Inflammatory macrophage treated with lipopolysaccharide for 4 hours (primary cell): ENCODE results near the gene SLF1.

Experiments
- DNase-seq: peaks from one replicate; pipeline ENCODE4 v3.0.0-alpha.2; 2020

Gene SLF1

DNA sequence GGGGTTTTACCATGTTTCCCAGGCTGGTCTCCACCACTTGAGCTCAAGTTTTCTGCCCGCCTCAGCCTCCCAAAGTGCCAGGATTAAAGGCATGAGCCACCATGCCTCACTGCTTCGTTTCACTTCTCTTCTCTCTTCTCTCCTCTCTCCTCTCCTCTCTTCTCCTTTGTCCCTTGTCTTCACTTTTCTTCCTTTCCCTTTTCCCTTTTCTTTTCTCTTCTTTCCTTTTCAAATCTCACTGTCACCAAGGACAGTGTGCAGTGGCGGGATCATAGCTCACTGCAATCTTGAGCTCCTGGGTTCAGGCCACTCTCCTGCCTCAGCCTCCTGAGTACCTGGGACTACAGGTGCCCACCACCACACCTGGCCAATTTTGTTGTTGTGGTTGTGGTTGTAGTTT, 49.5 kb downstream of the SLF1 start:
- no peak for DNase-seq

DNA sequence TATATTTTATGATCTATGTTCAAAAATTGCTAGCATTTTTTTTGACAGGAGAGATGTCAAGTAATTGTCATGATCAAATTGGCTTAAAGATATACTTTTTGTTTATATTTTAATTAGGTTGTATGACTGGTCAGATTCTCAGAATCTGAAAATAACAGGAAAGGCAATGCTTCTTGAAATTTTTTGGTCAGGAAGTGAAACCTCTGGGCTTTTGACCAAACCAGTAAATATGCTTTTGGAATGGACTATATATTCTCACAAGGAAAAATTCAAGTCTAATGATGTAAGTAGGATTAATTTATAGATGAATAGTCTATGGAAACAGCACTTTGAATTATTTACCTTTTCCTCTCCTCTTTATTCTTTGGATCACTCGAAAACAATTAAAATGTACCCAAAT, 52.3 kb downstream of the SLF1 start:
- DNase-seq: no peak

DNA sequence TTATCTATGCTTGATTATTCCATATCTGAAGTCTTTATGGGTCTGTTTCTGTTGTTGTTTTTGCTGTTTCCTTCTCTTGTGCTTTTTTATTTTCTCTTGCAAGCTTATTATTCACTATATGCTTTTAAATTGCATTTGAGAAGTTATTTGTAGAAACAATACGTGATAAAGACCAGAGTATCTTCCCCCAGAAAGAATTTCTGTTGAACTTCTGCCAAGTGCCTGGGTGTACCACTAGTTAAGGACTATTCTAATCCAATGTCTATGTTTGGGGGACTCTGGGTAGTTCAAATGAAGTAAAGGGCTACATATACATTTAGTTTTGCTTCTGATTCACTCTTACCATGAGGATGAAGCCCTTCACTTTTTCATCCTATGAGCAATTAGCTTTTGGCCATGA, 54.3 kb downstream of the SLF1 start:
- DNase-seq: no peak

DNA sequence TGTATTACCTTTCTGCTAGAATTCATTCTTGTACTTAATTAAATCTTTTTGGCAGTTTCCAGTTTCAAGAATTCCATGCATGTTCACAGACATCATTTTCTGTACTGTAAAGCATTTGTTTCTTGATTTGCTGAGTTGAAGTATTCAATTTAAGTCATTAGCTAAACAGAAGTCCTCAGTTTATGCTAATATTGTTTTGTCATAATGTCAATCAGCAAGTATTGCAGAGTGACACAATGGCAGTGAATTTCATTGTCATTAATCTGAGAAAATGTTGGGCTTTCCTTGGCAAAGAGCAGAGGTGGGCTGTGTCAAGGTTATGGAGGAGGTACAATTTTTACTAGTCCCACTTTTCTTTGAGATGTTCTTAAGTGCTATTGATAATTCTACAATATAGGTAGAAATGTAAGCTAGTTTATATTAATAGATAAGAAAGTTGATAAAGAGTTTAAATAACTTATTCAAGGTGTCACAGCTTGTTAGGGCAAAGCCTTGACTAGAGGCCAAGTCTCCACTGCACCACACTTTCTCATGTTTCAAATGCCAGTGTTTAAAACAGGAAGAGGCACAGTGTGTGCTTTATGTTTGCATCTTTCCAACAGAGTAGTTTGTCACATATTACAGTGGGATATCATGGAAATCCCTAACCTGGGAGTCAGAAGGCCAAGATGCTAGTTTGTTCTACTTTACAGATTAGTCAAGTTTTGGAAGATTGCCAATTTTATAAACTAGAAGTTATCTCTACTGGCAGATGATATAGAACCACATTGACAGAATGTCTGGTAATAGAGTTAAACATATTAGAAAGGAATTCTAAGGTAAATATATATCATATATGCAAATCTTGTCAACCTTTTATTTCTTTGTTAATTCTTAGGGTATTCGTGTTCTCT, 56.3 kb downstream of the SLF1 start:
- DNase-seq: no peak

DNA sequence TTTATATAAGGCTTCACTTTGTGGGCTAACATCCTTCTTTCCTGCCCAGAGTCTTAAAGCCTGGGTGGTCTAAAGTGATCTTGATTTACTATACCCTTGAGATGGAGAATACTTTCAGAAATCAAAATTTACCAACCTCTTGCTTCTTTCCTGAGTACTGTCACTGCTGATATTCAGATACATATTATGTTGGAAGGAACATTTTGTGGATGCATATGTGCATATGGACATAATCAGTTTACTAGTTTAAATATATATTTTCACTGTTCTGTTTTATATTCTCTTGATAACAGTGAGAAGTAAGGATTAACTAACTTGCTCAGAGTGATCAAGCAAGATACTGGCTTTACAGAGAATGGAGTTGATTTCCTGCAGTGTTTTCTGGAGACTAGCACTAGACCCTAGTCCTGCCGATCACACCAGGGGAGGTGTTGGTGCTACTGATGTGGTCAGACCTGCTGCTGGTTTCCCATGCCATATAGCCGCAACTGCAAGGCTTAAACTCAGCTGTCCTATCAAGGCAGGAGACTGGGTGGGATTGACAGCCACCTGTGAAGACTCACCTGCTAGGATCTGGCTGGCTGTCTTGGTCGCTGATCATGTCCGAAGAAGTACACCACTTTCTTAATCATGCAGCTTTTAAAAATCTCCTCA, 57.6 kb downstream of the SLF1 start:
- DNase-seq: no peak

DNA sequence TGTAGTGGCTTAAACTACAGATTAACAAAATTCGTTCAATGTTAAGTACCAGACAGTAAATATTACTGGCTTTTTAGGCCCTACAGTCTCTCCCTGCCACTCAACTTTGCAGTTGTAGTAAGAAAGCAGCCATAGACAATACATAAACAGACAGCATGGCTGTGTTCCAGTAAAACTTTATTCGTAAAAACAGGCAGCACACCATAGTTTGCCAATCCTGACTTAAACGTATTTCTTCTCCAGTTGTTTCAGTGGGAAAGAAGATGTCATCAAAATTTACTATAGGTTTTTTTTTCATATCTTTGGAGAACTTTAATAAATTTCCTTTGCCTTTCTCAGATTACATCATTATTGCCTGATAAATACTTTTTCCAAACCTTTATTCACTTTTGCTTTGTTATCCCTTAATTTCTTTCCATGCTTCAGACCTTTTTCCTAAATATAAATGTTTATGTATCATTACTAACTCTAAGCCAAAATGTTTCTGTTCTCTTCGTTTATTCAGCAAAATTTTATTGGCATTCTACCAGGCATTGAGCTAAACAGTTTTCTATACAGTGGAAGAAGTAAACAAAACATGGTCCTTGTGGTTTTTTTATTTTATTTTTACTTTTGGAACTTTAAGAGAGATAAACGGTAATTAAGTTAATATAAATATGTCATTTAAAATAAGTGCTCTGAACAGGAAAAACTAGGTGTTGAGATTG, 64.5 kb downstream of the SLF1 start:
- no peak for DNase-seq

DNA sequence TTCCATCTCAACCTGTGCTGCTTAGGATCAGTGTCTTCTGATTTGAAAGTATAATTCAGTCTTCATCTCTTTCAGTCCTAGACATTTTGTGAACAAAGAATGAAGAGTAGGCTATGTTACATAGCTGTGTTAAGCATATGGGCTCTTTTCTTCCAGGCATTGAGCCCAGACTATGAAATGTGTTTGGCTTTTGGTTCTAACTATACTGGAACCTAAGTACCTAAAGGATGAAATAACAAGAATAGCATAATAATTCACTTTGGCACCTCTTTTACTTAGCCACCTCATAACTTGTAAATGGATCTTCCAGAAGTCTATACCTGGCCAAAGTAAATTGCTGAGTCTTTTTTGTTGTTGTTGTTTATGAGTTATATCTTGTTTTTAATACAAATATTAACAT, 71.4 kb downstream of the SLF1 start:
- no peak for DNase-seq

DNA sequence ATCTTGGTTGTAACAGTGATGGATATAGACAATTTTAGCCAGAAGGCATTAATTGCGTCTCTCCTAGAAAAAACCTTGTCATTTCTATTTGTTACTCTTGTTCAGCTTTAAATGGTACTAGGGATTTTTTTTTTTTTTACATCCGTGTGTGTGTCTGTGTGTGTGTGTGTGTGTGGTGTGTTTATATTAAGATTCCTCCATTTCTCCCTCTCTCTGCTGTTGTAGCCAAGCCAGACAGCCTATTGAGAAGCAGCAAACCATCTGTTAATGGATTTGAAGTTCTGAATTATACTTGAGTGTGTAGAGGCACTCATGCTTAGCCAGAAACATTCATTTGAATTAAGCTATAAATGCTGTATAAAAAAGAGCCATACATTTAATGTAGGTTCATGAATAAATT, 72.3 kb downstream of the SLF1 start:
- DNase-seq: no peak

DNA sequence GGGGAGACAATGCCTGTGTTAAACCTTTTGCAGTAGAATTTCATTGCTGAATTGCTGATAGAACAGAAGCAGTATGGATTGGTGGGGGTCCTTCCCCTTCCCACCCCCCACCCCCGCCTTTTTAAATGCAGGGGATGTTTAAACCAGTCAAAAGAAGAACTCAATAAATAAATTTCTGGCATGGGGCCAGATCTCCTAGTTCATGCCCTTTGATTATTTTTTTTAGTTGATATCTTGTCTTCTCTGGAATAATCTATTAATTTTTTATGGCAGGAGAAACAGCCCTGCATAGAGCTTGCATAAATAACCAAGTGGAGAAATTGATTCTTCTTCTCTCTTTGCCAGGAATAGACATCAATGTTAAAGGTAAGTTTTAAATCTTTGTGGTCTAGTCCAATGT, 72.8 kb downstream of the SLF1 start:
- DNase-seq: no peak

DNA sequence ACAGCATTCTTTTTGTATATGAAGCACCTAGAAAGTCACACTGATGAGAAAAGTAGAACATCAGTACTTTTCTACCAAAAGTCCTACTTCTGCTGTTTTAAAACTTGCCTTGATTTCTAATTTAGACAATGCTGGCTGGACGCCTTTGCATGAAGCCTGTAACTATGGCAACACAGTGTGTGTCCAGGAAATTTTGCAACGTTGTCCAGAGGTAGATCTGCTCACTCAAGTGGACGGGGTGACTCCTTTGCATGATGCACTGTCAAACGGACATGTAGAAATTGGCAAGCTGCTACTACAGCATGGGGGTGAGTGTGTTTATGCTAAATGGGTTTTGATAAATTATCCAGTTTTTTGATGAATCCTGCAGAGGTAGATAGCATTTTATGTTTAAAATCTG, 73.5 kb downstream of the SLF1 start:
- peak; percentile 8 for DNase-seq

DNA sequence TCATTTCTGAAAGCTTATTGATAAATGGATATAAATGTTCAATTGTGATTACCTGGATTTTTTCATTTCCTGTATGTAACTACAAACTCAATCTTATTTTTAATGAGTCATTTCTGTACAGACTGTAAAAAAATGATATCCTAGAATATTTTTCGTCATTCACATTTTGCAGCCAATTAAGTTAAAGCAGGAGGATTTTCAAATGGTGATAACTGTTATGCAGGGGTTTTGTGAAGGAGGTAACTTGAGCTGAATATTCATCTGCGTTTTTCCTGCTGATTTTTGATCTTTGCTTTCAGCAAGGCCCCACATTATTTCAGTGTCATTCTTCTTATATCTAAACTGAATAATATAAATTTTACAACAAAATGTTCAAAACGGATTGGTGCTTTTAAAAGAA, 74.1 kb downstream of the SLF1 start:
- no peak for DNase-seq

DNA sequence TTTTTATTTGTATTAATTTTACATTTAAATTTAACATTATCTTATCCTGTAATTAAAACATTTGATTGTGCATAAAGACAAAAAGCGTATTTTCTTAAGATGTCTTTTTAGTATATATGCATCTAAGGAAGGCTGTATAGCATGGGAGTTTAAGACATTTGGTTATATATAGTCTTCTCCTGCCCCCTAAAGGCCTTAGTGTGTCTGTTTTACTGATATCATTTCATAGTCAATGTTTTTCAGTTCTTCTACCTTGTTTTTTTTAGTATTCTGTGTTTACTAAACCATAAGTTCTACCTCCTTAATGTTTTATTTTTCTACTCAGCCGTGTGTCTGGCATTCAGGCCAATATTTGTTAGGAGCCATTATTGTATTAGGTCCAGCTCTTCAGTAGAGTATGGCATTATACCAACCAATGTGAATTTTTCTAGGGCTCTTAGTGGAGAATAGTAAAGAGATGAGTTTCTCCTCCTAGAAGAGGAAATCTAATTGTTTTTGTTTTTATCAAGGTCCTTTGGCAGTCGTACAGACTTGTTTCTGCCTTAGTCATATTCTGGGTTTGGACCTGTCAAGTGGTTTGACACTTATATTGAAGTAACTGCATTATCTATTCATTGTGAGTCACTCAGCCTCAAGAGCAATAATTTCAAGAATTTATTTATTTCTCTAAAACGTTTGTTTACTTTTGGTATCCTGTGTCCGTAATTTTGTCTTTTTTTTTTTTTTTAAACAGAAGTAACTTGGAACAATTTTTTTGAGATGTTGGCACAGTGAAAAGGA, 74.8 kb downstream of the SLF1 start:
- peak; percentile 29 for DNase-seq

DNA sequence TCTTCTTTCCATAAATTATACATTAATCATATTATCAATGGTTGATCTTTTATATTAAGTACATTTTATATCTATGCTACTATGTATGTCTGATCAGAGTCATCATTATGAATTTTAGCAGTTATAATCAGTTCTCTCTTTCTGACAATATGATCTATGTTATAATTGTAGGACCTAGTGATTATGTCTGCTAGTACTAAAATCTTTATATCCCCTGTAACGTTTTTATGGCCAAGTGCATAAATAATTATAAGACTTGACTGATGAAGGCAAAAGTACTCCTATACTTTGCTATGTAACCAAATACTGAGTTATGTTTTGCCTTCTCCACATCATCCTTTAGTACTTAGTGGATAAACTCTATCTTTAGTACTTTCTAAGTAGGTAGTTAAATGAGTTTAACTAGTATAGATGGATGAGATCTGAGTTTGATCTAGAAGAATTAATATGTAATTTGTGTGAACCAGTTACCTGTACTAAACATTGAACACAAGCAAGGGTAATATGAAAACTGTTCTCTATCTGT, 75.4 kb downstream of the SLF1 start:
- no peak for DNase-seq

DNA sequence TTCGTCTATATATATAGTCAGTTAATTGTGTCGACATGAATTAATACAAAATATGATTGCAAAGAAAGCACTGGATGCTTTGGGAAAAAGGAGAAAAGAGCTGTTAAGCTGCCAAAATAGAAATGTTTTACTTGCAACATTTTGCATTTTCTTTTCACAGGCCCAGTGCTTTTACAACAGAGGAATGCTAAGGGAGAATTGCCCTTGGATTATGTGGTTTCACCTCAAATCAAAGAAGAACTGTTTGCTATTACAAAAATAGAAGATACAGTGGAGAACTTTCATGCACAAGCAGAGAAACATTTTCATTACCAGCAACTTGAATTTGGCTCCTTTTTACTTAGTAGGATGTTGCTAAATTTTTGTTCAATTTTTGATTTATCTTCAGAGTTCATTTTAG, 76.2 kb downstream of the SLF1 start:
- no peak for DNase-seq

DNA sequence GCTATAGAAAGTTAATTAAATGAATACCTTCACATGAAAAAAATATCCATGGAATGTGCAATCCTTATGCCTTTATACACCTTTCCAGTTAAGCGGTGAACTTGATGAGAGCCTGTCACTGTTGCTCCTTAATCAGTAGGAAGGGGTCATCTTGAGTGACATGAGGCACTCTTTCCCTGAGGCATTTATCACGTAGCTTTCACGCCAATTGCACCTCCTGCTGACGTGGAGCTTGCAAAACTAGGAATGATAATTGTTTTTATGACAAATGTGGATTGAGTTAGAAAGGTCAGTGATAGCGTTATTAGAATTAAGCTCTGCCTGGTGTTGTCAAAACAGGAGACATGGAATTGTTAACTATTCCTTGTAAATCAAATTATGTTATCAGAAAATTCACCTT, 79.7 kb downstream of the SLF1 start:
- no peak for DNase-seq

DNA sequence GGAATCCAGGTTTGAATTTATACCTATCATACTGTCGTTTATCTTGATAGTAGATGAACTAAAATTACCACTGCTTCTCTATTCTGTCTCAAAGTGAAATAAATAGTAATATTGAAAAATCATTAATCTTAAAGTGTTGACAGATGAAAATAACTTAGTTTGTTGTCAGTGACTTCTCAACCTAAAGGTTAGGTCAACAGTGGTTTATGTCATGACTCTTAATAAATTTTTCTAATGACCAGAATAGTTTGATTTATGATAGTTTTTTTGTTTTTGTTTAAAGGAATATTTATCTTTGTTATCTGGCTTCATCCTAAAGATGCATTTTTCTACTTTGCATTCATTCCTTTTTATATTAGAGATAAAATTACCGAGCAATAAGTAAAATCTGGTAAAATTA, 81.1 kb downstream of the SLF1 start:
- no peak for DNase-seq

DNA sequence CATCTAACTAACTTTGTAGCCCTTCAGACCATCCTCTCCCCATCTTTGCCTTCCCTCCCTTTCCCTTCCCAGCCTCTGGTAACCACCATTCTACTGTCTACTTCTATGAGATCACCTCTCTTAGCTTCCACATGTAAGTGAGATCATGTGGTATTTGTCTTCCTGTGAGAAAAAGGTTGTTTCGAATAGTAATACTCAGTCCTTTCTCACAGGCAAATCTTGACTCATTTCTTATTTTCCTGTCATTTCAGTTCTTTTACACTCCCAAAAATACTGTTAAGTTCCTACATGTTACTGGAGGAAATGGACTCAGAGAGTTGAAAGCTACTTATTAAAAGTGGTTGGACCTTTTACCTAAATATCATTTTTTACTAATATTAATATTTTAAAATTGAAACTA, 82.1 kb downstream of the SLF1 start:
- DNase-seq: no peak

DNA sequence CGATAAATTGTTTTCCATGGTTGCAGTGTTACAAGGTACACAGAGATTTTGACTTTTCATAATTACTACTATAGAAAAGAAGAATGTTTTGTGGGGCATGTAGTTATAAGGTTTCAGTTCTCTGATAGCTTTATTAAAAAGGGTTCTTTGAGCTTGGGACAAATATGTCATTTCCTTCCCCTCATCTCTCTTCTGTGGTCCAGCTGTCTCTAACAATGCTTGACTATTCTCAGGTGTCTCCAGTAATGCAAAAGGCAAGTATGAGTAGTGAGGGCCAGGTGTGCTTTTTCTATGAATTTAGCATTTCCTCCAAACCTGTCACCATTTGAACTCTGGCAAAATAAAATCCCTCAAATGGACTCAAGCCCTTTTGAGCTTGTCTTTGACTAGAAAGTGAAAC, 84.3 kb downstream of the SLF1 start:
- no peak for DNase-seq

DNA sequence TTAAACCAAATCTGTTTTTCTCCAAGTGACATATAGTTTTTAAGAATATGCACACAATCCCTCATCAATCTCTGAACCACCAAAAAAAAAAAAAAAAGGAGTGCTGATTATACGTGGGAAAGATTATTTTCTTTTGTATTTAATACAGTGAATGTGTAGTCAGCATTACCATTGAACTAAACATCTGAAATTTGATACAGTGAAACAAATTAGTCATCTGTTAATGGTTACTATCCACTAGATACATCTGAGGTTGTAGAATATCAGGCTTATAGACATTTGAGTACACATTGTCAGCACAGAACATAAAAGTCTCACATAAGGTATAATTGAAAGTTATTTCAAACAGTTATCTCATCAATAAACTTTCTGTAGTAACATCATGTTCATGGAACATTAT, 87.0 kb downstream of the SLF1 start:
- no peak for DNase-seq

DNA sequence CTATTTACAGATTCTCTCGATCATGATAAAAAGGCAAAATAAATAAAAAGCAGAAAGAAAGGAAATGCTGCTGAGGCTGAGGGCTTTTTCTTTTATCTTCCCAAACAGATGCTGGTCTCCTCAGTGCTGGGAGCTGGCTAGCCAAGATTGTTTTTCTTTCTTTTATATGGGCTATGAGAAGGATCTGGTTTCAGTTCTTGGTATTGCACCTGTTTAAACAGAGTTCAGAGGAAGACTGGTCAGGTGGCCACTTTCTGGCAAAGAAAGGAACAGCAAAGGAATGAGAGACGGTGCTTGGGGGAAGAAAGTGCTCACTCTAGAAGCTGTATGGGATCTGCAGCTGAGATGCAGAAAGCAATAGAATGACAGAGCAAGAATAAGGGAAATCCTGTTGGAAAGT, 88.9 kb downstream of the SLF1 start:
- no peak for DNase-seq

DNA sequence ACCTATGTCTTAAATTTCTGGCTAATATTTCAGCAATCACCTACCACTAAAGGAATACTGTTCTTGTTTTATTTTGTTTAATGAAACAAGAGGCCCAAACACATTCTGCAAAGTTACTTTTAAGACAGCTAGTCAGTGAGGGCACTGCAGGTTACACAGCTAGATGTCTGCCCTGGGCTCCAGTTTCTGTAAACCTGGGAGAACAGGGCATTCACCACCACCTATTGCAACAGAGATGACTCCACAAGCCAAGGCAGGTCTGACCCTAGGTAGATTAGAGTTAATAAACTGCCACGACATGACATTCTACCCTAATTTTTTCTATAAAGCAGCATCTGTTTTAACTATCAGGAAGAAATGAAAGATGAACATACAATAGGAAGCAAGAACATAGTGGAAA, 90.8 kb downstream of the SLF1 start:
- no peak for DNase-seq

DNA sequence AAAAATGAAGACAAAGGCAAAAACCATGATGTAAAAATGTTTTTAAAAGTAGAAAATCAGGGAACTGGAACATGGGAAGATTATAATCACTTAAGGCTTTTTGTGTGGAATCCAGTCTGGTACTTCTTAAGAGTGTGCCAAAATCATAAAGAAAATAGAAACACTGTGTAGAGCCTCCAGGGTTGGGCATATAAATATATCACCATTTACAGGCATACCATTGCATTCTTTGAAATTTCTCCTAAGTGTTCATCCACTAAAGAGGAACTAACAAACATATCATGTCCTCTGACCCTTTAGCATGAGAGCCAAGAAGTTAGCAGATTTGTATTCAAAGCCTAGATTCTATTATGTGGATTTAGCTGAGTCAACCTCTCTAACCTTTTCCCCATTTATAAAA, 93.3 kb downstream of the SLF1 start:
- DNase-seq: no peak

DNA sequence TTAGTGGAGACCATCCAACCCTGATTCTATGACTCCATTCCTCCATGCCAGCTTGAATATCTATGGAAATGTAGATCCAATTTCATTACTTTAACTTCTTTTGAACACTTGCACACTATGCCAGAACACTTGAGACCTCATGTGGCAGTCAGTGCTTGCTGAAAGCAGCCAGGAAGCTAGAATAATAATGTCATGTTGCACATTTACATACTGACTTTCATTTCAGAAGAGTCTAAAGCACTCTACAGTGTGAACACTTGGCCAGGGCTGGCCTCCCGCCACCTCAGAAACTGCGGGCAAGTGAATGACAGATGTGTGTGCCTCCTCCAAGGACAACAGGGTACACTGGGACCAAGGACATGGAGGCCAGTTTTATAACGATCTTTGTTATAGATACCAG, 97.3 kb downstream of the SLF1 start:
- DNase-seq: no peak
